ENCODE measurements around the gene MAGEB1. TPM values are rescaled to one million over a fixed set of nuclear protein-coding genes. Genes with fewer than 3 reads are reported as not detected.

MAGEB1 gene
- total and polyA plus RNA-seq, 2 donors (not counting 1 experiment from before 2014, with no cell fraction given): not detected

DNA sequence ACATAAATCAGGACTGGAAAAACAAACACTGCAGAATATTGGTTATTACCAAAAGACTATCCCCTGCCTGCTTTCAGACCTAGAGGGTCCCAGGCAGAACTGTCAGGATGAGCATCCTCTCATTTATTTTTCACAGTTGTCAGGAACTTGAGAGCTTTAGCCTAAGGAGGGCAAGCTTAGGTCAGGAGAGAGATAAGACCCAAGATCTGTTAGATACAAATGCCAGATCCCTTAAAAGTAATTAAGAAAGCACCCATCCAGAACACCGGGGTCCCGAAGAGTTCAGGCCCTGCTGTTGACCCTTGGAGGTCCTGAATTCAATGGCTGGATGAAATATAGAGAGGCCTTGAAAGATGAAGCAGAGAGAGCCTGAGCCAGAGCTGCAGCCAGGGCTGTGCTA is 22.4 kb upstream of the MAGEB1 start:
- no peak overlapping the region for H3K4me2 ChIP-seq (ENCODE audit: extremely low read depth, insufficient read depth, low read length)
- H2AFZ ChIP-seq (ENCODE audit: low read length): no peak overlapping the region

DNA sequence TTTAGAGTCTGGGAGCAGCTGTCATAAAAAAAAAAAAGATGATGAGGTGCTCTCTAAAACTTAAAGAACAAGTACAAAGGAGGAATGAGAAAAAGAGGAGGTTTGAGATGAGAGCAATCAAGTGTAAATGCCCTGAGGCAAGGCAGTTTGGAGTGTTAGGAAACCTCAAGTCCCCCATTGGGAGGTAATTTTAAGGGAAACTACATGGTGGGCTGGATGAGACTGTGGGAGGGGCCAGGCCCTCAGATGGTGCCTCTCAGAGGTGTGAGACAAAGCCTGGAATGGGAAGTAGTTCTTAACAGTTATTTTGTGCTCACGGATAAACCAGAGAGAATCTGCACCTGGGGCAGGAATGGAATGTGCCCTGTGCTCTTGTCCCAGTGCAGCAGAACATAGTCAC is 18.4 kb upstream of the MAGEB1 start:
- Histone ChIP-seq H3K9ac (ENCODE audit: insufficient read depth, low read length) (no peak overlapping the region), H3K36me3 (ENCODE audit: control insufficient read depth, insufficient read depth, low read length) (no peaks in the 10 kb centered on the region), H3K27me3 (ENCODE audit: control insufficient read depth, insufficient read depth, low read length) (no peaks in the 10 kb centered on the region), H2AFZ (ENCODE audit: low read length) (no peak overlapping the region), H4K20me1 (ENCODE audit: control insufficient read depth, extremely low read depth, insufficient read depth, low read length) (no peaks in the 10 kb centered on the region), H3K79me2 (ENCODE audit: control insufficient read depth, insufficient read depth, low read length) (no peaks in the 10 kb centered on the region), H3K4me3 (replicated peaks in 1 of 4; ENCODE audit: control extremely low read depth in 1 of 4, insufficient read depth in 1 of 4, low read depth in 3 of 4, low read length in 4 of 4) (no peak overlapping the region), H3K27ac (ENCODE audit: insufficient read depth, low read length) (no peak overlapping the region), H3K4me2 (ENCODE audit: extremely low read depth, insufficient read depth, low read length) (no peak overlapping the region), H3K9me3 (ENCODE audit: control insufficient read depth, insufficient read depth, low read depth, low read length) (no peaks in the 10 kb centered on the region), H3K4me1 (ENCODE audit: control insufficient read depth, extremely low read depth, insufficient read depth, low read length) (no peaks in the 10 kb centered on the region)
- DNase-seq (ENCODE audit: low read depth in 2 of 2): no peak
- TF ChIP-seq, protein P1, sequence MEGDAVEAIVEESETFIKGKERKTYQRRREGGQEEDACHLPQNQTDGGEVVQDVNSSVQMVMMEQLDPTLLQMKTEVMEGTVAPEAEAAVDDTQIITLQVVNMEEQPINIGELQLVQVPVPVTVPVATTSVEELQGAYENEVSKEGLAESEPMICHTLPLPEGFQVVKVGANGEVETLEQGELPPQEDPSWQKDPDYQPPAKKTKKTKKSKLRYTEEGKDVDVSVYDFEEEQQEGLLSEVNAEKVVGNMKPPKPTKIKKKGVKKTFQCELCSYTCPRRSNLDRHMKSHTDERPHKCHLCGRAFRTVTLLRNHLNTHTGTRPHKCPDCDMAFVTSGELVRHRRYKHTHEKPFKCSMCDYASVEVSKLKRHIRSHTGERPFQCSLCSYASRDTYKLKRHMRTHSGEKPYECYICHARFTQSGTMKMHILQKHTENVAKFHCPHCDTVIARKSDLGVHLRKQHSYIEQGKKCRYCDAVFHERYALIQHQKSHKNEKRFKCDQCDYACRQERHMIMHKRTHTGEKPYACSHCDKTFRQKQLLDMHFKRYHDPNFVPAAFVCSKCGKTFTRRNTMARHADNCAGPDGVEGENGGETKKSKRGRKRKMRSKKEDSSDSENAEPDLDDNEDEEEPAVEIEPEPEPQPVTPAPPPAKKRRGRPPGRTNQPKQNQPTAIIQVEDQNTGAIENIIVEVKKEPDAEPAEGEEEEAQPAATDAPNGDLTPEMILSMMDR (conservative IDR thresholded peaks at IDR 0.05 in 1 of 2, IDR thresholded peaks at IDR 0.05 in 1 of 2; ENCODE audit: low read depth in 1 of 2, low read length in 2 of 2): no peak
- TF ChIP-seq EZH2 (IDR thresholded peaks at IDR 0.05; ENCODE audit: low read length, missing control alignments): no peak

More for the DNA sequence above, 22.4 kb upstream of the MAGEB1 start:
- H3K79me2 ChIP-seq (ENCODE audit: control insufficient read depth, insufficient read depth, low read length): no peaks in the 10 kb centered on the region
- no peaks in the 10 kb centered on the region for H3K4me1 ChIP-seq (ENCODE audit: control insufficient read depth, extremely low read depth, insufficient read depth, low read length)
- H3K9ac ChIP-seq (ENCODE audit: insufficient read depth, low read length): no peak overlapping the region
- no peaks in the 10 kb centered on the region for H3K27me3 ChIP-seq (ENCODE audit: control insufficient read depth, insufficient read depth, low read length)
- no peak for DNase-seq (ENCODE audit: low read depth in 2 of 2)
- no peak overlapping the region for H3K27ac ChIP-seq (ENCODE audit: insufficient read depth, low read length)
- H4K20me1 ChIP-seq (ENCODE audit: control insufficient read depth, extremely low read depth, insufficient read depth, low read length): no peaks in the 10 kb centered on the region
- H3K4me3 ChIP-seq (replicated peaks in 1 of 4; ENCODE audit: control extremely low read depth in 1 of 4, insufficient read depth in 1 of 4, low read depth in 3 of 4, low read length in 4 of 4): no peak overlapping the region
- no peaks in the 10 kb centered on the region for H3K36me3 ChIP-seq (ENCODE audit: control insufficient read depth, insufficient read depth, low read length)
- TF ChIP-seq EZH2 (IDR thresholded peaks at IDR 0.05; ENCODE audit: low read length, missing control alignments): no peak
- TF ChIP-seq, protein P1 (conservative IDR thresholded peaks at IDR 0.05 in 1 of 2, IDR thresholded peaks at IDR 0.05 in 1 of 2; ENCODE audit: low read depth in 1 of 2, low read length in 2 of 2): no peak
- H3K9me3 ChIP-seq (ENCODE audit: control insufficient read depth, insufficient read depth, low read depth, low read length): no peaks in the 10 kb centered on the region

DNA sequence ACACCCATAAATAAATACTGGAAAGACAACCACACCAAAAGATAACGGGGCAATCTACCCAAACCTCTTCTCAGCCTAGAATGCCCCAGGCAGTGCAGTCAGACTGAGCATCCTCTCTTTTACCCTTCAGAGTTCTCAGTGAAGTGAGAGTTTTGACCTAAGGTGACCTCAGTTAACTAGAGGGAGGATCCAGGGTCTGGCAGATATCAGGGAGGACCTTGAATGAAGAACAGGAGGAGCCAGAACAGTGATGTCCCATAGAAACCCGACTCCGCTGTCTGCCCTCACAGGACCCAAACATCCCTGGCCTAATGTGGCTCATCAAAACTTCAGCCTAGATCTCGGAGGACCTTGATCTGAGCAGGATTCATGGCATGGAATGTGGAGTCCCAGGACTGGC is 16.6 kb upstream of the MAGEB1 start, which contains the start of gene MAGEB3:
TSS of gene MAGEB3 (plus strand) at position 263 of the 400 bp plus-strand sequence. CDS start 5,268 bp downstream, outside the sequence.
- Histone ChIP-seq H3K4me3 (replicated peaks in 1 of 4; ENCODE audit: control extremely low read depth in 1 of 4, insufficient read depth in 1 of 4, low read depth in 3 of 4, low read length in 4 of 4) (no peak within 1 kb of the TSS), H3K9me3 (ENCODE audit: control insufficient read depth, insufficient read depth, low read depth, low read length) (no peaks in the 10 kb centered on the region), H3K27me3 (ENCODE audit: control insufficient read depth, insufficient read depth, low read length) (no peaks in the 10 kb centered on the region), H3K36me3 (ENCODE audit: control insufficient read depth, insufficient read depth, low read length) (no peaks in the 10 kb centered on the region), H3K79me2 (ENCODE audit: control insufficient read depth, insufficient read depth, low read length) (no peaks in the 10 kb centered on the region), H3K4me2 (ENCODE audit: extremely low read depth, insufficient read depth, low read length) (no peak within 1 kb of the TSS), H2AFZ (ENCODE audit: low read length) (no peak within 1 kb of the TSS), H3K9ac (ENCODE audit: insufficient read depth, low read length) (no peak within 1 kb of the TSS), H4K20me1 (ENCODE audit: control insufficient read depth, extremely low read depth, insufficient read depth, low read length) (no peaks in the 10 kb centered on the region), H3K4me1 (ENCODE audit: control insufficient read depth, extremely low read depth, insufficient read depth, low read length) (no peaks in the 10 kb centered on the region), H3K27ac (ENCODE audit: insufficient read depth, low read length) (no peak within 1 kb of the TSS)
- DNase-seq (ENCODE audit: low read depth in 2 of 2): no peak
- TF ChIP-seq, protein P1 (conservative IDR thresholded peaks at IDR 0.05 in 1 of 2, IDR thresholded peaks at IDR 0.05 in 1 of 2; ENCODE audit: low read depth in 1 of 2, low read length in 2 of 2): no peak
- TF ChIP-seq EZH2 (IDR thresholded peaks at IDR 0.05; ENCODE audit: low read length, missing control alignments): no peak

Measured in fibroblast of lung (primary cell).